GM21515 (cell line): ENCODE data around the gene PDGFRB.

Experiments
- ATAC-seq: cut with Tn5 transposase; IDR thresholded peaks from one replicate; pipeline ENCODE4 v1.9.1; 2021; ENCODE audit not compliant: unreplicated experiment

The PDGFRB gene

DNA sequence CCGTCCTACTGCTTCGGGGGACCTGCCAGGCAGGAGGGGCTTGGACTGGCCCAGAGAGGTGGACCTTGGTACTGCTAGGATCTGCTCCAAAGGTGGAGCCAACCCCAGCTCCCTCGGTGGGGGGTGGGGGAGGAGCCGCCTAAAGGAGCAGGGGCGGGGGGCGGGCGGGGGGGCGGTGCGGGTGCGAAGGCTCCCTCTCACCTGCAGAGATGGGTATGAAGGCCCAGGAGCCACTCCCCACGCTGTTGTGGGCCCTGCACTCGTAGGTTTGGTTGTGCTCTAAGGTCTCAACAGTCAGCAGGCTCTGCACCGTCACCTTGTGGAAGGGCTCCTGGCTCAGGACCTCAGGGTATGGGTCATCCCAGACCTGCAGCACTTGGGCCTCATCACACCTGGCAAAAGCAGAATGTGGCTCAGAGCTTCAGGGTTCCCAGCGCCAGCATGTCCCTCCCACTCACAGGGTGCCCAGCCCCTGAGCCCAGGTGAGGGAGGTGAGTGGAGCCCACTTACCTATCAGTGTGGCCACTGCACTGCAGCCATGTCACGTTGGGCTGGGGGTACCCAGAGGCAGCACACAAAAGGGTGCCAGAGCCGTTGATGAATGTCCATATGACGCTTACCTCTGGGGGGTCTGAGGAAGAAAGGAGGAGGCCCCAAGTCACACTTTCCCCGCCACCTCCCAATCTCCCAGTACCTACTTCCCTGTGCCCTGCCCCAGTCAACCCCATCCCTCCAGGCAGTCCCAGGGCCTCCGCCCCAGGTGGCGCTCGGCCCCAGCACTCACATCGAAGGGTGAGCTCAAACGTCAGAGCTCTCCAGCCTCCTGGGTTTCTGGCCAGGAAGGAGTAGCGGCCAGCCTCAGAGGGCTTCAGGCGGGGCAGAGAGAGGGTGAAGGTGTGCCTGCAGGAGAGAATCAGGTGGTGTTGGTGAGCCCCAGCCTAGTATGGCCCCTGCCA is 85.7 kb downstream of the PDGFRB start:
- ATAC-seq: no peak

DNA sequence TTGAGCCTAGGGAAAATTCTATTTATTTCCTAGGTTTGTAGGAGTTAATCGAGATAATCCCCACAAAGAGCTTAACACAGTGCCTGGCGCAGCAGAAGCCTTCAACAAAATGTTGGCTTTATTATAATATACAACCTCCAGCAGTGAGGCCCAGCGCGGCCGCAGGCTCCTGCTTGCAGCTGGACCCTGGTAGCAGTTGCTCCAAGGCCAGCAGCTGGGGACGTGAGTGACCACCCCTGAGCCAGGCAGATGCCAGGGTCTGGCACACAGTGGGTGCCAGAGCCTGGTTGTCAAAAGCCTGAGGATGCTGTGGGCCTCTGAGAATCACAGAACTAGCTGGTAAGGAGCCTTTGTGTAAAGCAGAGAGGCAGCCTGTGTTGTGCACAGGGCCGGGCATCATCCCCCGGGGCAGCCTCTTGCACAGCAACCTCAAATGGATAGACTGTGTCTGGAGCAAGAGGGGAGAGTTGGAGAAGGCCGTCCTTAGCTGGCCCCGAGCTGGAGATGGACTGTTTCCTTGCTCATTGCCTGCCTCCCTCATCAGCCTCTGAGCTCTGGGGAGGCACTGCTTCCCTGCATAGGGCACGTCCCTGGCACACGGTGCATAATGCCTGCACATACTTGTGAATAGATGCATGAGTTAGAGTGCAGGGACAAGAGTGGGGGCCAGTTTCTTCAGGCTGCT is 86.5 kb downstream of the PDGFRB start:
- ATAC-seq: no peak

DNA sequence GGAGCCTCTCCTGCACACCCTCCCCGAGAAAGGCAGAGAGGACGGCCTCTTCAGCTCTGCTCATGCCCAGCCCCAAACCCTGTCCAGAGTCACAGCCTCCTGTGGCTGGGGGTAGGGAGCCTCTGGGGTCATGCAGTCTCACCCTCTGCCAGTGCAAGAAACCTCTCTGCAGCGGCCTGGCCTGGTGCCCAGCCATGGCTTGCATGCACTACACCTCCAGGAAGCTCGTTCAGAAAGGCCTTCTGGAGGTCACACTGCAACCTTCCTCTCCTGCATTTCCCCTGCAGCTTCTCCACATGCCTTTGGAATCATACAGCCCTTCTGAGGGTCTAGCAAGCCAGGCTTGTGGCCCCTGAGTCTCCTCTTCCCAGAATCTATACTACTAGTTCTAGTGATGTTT is 87.2 kb downstream of the PDGFRB start:
- ATAC-seq: no peak

DNA sequence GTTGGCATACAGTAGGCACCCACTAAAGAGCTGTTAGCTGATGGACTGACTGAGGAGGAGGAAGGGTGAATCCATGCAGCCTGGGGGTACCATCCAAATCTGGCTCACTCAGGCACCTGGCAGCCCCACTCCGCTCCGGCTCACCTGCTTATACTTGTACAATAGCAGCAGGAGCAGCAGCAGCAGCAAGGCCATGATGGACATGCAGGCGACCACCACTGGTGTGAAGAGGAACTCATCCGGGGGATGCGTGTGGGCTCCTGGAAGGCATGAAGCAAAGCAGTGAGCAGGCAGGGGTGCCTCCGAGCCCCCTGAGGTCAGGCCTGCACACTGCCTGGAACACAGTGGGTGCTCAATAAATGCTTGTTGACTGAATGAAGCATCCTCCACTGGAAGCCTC is 87.6 kb downstream of the PDGFRB start:
- no peak for ATAC-seq

DNA sequence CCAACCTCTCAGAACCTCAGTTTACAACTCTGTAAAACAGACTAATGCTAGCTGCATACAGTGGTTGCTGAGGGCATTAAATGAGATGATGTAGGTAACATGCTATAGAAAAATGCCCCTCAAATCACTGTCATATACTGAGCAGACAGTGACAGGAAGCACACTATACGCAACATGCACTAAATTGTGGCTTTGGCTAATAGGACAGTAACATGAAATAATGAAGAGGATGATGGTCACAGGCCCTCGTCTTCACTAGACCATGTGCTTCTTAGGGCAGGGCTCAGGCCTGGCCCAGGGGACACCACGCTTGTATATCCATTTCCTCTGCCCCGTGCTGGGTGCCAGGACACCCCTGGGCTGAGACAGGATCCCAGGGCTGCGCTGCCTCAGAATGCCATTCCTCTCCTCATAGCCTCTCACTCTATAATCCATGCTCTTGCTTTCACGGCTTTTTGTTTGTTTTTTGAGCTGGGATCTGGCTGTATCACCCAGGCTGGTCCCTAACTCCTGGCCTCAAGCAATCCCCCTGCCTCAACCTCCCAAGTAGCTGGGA is 88.2 kb downstream of the PDGFRB start:
- no peak for ATAC-seq

DNA sequence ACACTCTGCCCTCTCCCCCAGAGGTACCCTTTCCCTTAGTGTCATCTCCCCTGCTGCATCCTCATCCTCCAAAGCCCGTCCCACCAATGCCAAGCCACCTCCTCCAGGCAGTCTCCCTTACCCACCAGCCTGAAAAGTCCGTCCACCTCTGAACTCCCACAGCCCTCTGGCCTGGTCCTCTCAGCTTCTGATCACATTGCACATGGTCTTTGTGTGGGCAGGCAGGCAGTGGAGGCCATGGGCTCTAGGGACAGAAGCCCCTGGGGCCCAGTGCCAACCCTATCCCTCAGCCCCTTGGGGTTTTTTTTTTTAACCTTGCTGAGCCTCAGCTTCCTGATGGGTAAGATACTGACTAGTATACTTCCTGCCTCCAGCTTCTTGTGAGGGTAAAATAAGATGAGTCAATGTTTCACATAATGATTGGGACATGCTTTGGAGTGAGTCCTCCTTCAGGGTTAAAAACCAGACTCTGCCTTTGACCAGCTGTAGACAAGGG is 88.7 kb downstream of the PDGFRB start:
- no peak for ATAC-seq

DNA sequence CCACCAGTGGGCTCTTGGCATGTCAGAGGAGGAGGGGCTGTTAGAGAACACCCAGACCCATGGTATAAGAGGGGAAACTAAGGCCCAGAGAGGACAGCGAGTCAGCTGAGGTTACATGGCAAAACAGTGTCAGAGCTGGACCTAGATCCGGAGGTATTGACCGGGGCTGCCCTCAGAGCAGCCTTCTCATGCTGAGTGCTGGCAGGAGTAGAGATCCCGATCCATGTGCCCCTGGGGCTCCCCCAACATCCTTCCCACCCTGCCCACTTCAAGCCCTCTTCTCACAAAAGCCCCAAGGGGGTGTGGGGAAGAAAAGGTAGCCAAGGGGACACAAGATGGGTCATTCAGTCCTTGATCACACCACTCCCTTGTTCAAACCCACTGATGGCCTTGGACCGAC is 89.2 kb downstream of the PDGFRB start:
- ATAC-seq: no peak

DNA sequence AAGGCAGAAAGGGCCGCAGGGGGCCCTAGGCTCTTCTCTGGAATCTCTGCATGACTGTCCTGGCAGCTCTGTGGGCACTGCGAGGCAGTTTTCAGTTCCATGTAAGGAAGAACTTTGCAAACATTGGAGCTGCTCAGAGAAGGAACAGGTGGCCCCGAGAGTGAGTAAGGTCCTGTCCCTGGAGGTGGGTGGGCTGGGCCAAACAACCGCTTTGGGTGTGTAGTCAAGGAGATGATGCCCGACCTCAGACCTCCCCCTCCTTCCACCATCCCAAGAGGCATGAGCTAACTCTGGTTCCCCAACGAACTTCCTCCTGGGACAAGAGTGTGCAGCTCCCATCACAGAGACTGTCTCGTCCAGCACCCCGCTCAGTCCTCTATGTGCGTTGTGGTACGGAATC is 89.8 kb downstream of the PDGFRB start:
- no peak for ATAC-seq

DNA sequence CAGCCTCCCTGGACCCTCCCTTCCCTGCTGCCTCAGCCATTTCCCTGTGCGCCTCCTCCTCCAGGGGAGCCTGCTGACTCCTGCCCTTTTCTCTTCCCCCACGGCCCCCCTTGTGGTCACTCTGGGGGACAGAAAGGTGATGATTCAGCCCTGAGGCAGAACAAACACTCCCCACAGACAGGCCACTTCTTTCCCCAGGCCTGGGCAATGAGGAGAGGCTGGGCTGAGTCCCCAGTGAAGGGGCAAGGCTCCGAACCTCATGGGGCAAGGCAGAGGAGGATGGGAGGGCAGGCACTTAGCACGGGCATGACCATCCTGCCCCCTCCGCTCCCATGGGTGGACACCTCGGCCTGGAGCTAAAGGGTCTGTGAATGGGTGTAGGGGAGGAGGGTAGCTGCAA is 90.3 kb downstream of the PDGFRB start:
- no peak for ATAC-seq

DNA sequence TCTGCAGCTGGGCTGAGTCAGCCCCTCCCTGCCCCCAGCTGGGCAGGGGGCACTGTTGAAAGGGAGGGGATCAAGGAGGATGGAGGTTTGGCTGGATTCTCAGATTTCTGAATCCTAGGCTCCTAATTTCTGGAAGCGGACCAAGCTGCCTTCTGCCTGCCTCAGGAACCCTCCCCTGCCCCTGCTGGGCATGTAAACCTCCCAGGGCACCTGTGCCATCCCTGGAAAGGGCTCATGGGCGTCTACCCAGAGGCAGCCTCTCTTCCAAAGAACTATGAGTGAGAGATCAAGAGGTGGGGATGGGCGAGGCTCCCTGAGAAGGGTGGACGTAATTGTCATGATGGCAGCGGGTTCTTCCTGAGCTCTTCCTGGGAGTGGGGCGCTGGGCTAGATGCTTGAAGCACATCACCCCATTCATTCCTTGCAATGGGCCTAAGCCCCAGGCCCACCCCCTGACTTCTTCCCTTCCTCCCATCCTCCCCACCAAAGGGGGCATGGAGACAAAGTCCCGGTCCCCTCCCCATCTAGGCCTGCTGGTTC is 90.9 kb downstream of the PDGFRB start:
- ATAC-seq: no peak
